Measurements from ENCODE around the gene PDZD2. TPM values are rescaled to one million over a fixed set of nuclear protein-coding genes. Genes with fewer than 3 reads are reported as not detected.

Gene PDZD2
- total RNA-seq, 3 donors from 2014 or later, result 1.8 to 10.1 (median 2.1) TPM

- Histone ChIP-seq H3K9me3 (no peaks in the 10 kb centered on the region), H3K4me1 (ENCODE audit: low read depth) (no peaks in the 10 kb centered on the region), H3K36me3 (ENCODE audit: low read depth) (no peaks in the 10 kb centered on the region), H3K4me3 (no peak overlapping the region)
- intact Hi-C loops (cut with DNase I, micrococcal nuclease), result loop anchor here in 1 of 2 donors (10.0 kb wide), 1 partner anchor 505 kb away; no protein-coding TSS in a partner anchor
- DNase-seq, result no peak
- ATAC-seq, result no peak
- TF ChIP-seq CTCF (IDR thresholded peaks at IDR 0.05), result no peak
Observed at GRCh38 chr5:32090026-32090754, 451.3 kb downstream of the PDZD2 start.

- intact Hi-C loops (cut with DNase I, micrococcal nuclease), result loop anchor here in 1 of 2 donors (10.0 kb wide), 1 partner anchor 506 kb away; no protein-coding TSS in a partner anchor
- no peaks in the 10 kb centered on the region for H3K36me3 ChIP-seq (ENCODE audit: low read depth)
- H3K9me3 ChIP-seq, result no peaks in the 10 kb centered on the region
- DNase-seq (no peak), ATAC-seq (no peak)
- H3K4me3 ChIP-seq, result no peak overlapping the region
- no peak for TF ChIP-seq CTCF (IDR thresholded peaks at IDR 0.05)
- H3K4me1 ChIP-seq (ENCODE audit: low read depth), result no peaks in the 10 kb centered on the region
Observed at GRCh38 chr5:32090755-32091128, 451.8 kb downstream of the PDZD2 start.

DNA sequence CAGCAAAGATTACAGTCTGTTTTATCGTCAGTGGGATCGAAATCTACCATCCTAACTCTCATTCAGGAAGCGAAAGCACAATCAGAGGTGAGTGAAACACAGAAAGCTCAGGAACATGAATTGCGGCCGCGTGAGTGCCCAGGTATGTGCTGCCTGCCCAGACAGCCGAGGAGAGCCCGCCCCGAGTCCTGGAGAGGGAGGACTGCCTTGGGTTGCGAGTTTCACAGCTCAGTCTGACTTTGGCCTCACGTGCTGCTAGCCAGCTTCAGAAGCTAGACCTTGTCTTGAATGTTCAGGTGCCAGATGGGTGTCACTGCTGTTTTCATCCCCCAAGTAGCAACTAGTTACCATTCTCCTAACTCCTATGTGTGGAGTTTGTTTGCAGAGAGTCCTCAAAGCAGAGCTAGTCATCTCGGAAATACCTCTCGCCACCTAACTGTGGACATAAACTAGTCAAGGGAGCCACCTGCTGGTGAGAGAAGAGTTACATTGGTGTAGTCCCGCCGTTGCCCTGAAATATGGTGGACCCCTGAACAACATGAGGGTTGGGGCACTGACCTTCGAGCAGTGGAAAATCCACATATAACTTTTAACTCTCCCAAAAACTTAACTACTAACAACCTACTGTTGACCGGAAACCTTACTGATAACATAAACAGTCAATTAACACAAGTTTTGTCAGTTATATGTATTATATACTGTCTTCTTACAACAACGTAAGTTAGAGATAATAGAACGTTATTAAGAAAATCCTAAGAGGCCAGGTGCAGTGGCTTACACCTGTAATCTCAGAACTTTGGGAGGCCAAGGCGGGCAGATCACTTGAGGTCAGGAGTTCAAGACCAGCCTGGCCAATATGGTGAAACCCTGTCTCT lies 454.2 kb downstream of the PDZD2 start:
- Histone ChIP-seq H3K36me3 (ENCODE audit: low read depth) (no peaks in the 10 kb centered on the region), H3K9me3 (no peaks in the 10 kb centered on the region), H3K4me1 (ENCODE audit: low read depth) (no peaks in the 10 kb centered on the region), H3K4me3 (no peak overlapping the region)
- ATAC-seq (peak; percentile 79), DNase-seq (peak in 1 of 3 donors; percentile 82)
- intact Hi-C loops (cut with DNase I, micrococcal nuclease), result loop anchor here in 1 of 2 donors (10.0 kb wide), 1 partner anchor 508 kb away; no protein-coding TSS in a partner anchor
- TF ChIP-seq CTCF (IDR thresholded peaks at IDR 0.05), result no peak

DNA sequence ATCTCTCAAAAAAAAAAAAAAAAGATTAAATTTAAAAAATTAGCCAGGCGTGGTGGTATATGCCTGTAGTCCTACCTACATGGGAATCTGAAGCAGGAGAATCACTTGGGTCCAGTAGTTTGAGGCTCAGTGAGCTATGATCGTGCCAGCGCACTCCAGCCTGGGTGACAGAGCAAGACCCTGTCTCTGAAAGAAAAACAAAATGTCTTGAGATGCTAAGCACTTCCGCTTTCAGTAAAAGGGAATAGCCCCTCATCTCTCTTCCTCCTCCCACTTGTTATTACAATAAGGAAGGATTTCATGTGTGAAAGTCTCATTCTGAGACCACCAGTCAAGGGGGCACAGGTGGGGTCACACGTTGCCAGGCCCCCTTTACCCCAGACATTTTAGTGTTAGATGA lies 455.8 kb downstream of the PDZD2 start:
- Histone ChIP-seq H3K36me3 (ENCODE audit: low read depth) (no peaks in the 10 kb centered on the region), H3K4me3 (no peak overlapping the region), H3K9me3 (no peaks in the 10 kb centered on the region), H3K4me1 (ENCODE audit: low read depth) (no peaks in the 10 kb centered on the region)
- ATAC-seq, result no peak
- no peak for DNase-seq
- TF ChIP-seq CTCF (IDR thresholded peaks at IDR 0.05), result no peak
- intact Hi-C loops (cut with DNase I, micrococcal nuclease), result loop anchor here in 1 of 2 donors (10.0 kb wide), 1 partner anchor 510 kb away; no protein-coding TSS in a partner anchor

- intact Hi-C loops (cut with DNase I, micrococcal nuclease), result loop anchor here in 1 of 2 donors (10.0 kb wide), 1 partner anchor 510 kb away; no protein-coding TSS in a partner anchor
- ATAC-seq, result no peak
- Histone ChIP-seq H3K4me1 (ENCODE audit: low read depth) (no peaks in the 10 kb centered on the region), H3K36me3 (ENCODE audit: low read depth) (no peaks in the 10 kb centered on the region), H3K9me3 (no peaks in the 10 kb centered on the region), H3K4me3 (no peak overlapping the region)
- no peak for TF ChIP-seq CTCF (IDR thresholded peaks at IDR 0.05)
- no peak for DNase-seq
Observed at GRCh38 chr5:32095261-32095671, 456.3 kb downstream of the PDZD2 start.
